Vagina (tissue), 2 donors: ENCODE results near the gene GUCY1B1.

ENCODE experiments used
- CTCF ChIP-seq, 3 experiments: fragments of 450-650 bp in 2 of 3; fragments of 200-600 bp in 1 of 3; sonication (generic) in 1 of 3; IDR thresholded peaks; one replicate each; pipeline ENCODE4 v1.5.1; 2017 to 2019; ENCODE audit warnings: antibody characterized with exemption in 3 of 3, mild to moderate bottlenecking in 2 of 3, moderate library complexity in 2 of 3
- POLR2A ChIP-seq, 2 donors: fragments of 450-650 bp; IDR thresholded peaks; one replicate each; pipeline ENCODE4 v1.6.1; 2017; ENCODE audit warnings: antibody characterized with exemption in 2 of 2, mild to moderate bottlenecking in 2 of 2, moderate library complexity in 2 of 2

DNA sequence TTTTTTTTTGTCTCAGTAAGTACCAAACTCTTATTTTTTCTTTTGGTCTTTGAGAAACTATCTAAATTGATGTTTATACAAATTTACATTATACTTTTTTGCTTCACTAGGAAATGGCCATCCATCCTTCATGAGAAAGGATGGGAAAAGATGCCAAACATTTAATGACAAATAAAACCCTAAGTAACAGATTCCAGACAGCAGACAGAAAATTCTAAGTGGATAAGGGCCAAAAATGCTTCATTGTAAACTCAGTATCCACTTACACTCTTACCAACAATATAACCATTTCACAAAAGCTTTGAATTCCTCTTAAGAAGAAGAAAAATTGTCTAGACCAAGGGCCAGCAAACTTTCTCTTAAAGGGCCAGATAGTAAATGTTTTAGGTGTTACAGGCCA, 3.5 kb downstream of the GUCY1B1 start:
- no peak for TF ChIP-seq POLR2A (IDR thresholded peaks at IDR 0.05)
- TF ChIP-seq CTCF (IDR thresholded peaks at IDR 0.05), result no peak
